Small intestine (tissue), 7 donors: ENCODE data around the gene DNAH1. TPM values are rescaled to one million over a fixed set of nuclear protein-coding genes. Genes with fewer than 3 reads are reported as not detected.

Source experiments
- DNase-seq, 2 donors: peaks; one replicate each; pipeline versions ENCODE4 v3.0.0 to v3.0.0-alpha.2; 2013
- FAIRE-seq: peaks from 2 replicates; lab custom pipeline; 2012; peaks lifted over from hg19 to GRCh38; lab: Jason Lieb, UNC
- H3K27ac ChIP-seq, 3 donors: one replicate each; pipeline ENCODE4 v1.5.1; 2013; ENCODE audit warnings: low read length in 2 of 3, mild to moderate bottlenecking in 2 of 3, control low read depth in 1 of 3, inconsistent platforms in 1 of 3, low read depth in 1 of 3, moderate library complexity in 1 of 3
- H3K27me3 ChIP-seq, 3 donors: one replicate each; pipeline ENCODE4 v1.6.1; 2013; ENCODE audit warnings: low read length in 3 of 3, inconsistent platforms in 1 of 3; ENCODE audit not compliant: control insufficient read depth in 3 of 3, insufficient read depth in 3 of 3
- H3K36me3 ChIP-seq, 3 donors: one replicate each; pipeline ENCODE4 v1.6.1; 2013; ENCODE audit warnings: low read length in 3 of 3, inconsistent platforms in 1 of 3, low read depth in 1 of 3, mild to moderate bottlenecking in 1 of 3, moderate library complexity in 1 of 3; ENCODE audit not compliant: control insufficient read depth in 3 of 3, insufficient read depth in 2 of 3
- H3K4me1 ChIP-seq, 3 donors: one replicate each; pipeline ENCODE4 v1.6.1; 2013; ENCODE audit warnings: low read length in 2 of 3, inconsistent platforms in 1 of 3, low read depth in 1 of 3, mild to moderate bottlenecking in 1 of 3, moderate library complexity in 1 of 3; ENCODE audit not compliant: control insufficient read depth in 3 of 3, insufficient read depth in 2 of 3
- H3K4me3 ChIP-seq, 3 donors: one replicate each; pipeline ENCODE4 v1.5.1; 2013; ENCODE audit warnings: low read length in 3 of 3, control low read depth in 1 of 3, inconsistent platforms in 1 of 3, low read depth in 1 of 3, mild to moderate bottlenecking in 1 of 3, moderate library complexity in 1 of 3
- H3K9me3 ChIP-seq, 2 donors: one replicate each; pipeline ENCODE4 v1.6.1; 2013; ENCODE audit warnings: low read depth in 1 of 2, low read length in 1 of 2; ENCODE audit not compliant: control insufficient read depth in 2 of 2, insufficient read depth in 1 of 2
- WGBS, 3 donors: extraction: QIAGEN DNeasy Blood & Tissue Kit; methylation state at CpG; one replicate each; pipeline ENCODE4 v1.1.7; 2013; 5-methylcytosine and 5-hydroxymethylcytosine counted together
- polyA plus RNA-seq, 4 donors: library from polyadenylated mRNA; stranded (reverse) in 3 of 4; unstranded in 1 of 4; fragments of 200-250 nt in 3 of 4; fragments of 120-200 nt in 1 of 4; gene quantifications; one replicate each; pipeline versions ENCODE4 v1.2.1 to v1.2.3, GENCODE V29; 2013
- donor health status: healthy with polysubstance abuse.
- donor health status: control.
- donor health status: control.
- donor health status: Bipolar disorder and iron deficiency.
- donor health status: healthy.

DNAH1 gene
- polyA plus RNA-seq, 4 donors = 4.3 to 22.6 (median 7.5) TPM

DNA sequence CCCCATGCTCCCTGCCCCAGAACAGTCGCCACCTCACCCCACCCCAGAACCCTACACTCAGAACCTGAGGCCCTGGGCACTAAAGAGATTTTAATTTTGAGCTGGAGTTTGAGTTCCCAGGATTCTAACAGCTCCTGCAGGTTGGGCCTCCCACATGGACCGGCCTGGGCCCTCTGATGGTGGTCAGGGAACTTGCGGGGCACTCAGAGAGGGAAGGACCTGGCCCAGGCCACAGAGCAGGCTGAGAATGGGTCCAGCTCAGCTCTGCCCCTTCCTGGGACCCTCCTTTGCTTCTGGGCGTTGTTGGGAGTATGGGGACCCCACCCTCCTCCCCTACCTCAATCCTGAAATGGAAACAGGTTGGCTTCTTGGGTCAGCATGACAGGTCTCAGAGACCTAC lies 129.9 kb downstream of the DNAH1 start:
- DNase-seq (no peak), FAIRE-seq (no peak)
- 84 to 93% (median 92%) methylated on average over 4 of the region's 4 CpGs for WGBS, 3 donors
- Histone ChIP-seq H3K27me3 (peaks cover 0 to 2% (median 0%) of the 10 kb centered on the region in 3 donors), H3K4me3 (no peak overlapping the region), H3K4me1 (peaks cover 0 to 5% (median 0%) of the 10 kb centered on the region in 3 donors), H3K27ac (no peak overlapping the region), H3K9me3 (no peaks in the 10 kb centered on the region), H3K36me3 (no peaks in the 10 kb centered on the region)

DNA sequence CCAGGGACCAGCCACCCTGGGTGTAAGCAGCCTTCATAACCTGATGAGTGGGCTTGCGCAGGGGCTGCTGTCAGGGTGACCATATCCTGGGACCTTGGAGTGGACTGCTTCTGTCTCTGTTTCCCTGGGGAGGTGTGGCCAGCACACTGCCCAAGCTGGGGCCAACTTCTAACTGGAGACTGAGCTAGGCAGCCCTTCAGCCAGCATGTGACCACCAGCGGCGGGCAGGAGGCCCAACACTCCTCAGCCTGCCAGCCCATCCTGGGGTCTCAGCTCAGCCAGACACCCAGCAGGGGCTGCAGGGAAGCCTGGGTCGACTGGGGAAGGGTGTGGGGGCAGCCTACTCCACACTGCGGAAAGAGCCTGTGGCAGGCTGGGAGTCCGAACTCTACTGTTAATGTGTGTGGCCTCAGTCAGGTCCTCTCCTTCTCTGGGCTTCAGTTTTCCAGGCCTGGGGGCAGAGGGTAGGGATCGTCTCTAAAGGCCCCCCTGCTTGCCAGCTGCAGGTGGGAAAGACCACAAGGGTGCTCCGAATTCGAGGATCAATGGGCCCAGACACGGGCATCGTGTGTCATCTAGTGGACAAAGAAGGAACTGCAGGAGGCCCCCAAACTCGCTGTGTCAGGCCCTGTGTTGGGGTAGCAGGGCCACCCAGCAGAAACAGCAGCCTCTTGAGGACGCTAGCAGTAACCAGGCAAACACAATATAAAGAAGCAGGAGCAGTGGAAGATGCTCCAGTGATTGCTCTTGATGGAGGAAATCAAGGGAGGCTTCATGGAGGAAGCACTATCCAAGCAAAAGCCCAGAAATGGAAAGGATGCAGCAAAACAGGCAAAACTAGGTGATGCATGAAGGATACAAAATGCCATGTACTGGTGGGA lies 130.8 kb downstream of the DNAH1 start:
- WGBS, 3 donors = 36 to 39% (median 38%) methylated on average over 13 of the region's 13 CpGs
- peaks cover 0 to 5% (median 0%) of the 10 kb centered on the region in 3 donors for H3K4me1 ChIP-seq
- DNase-seq = peak; percentile 54 to 69
- H3K27ac ChIP-seq = no peak overlapping the region
- H3K4me3 ChIP-seq = no peak overlapping the region
- FAIRE-seq = no peak
- no peaks in the 10 kb centered on the region for H3K9me3 ChIP-seq
- H3K27me3 ChIP-seq = peaks cover 0 to 2% (median 0%) of the 10 kb centered on the region in 3 donors
- H3K36me3 ChIP-seq = no peaks in the 10 kb centered on the region

DNA sequence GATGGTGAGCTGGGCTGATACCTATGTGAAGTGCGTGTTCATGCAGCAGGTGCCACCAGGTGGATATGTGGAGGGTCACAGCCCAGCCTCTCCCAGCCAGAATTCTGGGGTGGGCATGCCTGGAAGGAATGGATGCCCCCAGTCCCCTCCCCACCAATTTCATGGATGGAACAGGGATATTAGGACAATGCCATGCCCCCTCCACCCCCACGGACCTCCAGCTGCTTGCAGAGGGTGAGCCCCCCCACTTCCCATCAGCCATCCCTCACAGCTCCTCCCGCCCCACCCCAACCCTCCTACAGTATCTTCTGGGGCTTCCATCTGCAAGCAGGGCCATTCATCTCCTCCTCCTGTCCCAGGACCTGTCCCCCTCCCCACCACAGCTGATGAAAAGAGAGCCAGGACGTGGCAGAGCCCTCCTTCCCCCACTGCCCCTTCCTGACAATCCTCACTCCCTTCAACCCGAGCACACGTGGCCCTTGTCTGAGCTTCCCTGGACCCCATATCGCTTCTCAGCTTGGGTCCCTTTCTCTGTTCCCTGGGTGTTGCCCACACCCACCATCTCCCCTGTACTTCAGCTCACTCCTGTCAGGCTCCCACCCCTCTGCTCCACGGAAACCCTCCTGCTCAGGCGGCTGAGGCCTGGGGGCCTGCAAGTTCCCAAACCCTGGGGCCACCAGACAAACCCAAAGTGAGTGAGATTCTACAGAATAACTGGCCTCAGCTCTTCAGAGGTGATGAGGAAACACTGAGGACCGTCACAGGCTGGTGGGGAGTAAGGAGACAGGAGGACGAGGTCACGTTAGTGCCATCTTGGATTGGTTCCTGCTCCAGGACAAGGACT lies 131.6 kb downstream of the DNAH1 start:
- Histone ChIP-seq H3K27me3 (peaks cover 0 to 2% (median 0%) of the 10 kb centered on the region in 3 donors), H3K4me3 (no peak overlapping the region), H3K9me3 (no peaks in the 10 kb centered on the region), H3K36me3 (no peaks in the 10 kb centered on the region), H3K4me1 (peaks cover 0 to 8% (median 0%) of the 10 kb centered on the region in 3 donors), H3K27ac (no peak overlapping the region)
- 76 to 86% (median 77%) methylated on average over 12 of the region's 12 CpGs for WGBS, 3 donors
- DNase-seq = no peak
- no peak for FAIRE-seq

Other genes starting within 250 kb of the DNAH1 start
- 10 to 100 TPM in 1 of 4 donors, 1 to 10 TPM in 3; 2.7 to 19.4 (median 4.8) TPM for gene POC1A, start 161.9 kb upstream of the DNAH1 start, polyA plus RNA-seq
- gene ALAS1, start 118.2 kb upstream of the DNAH1 start, polyA plus RNA-seq = 10 to 100 TPM; 40.9 to 99.7 (median 65.3) TPM
- gene TLR9, start 90.7 kb upstream of the DNAH1 start, polyA plus RNA-seq = under 1 TPM in 2 of 4 donors, not detected in 2; 0.12 to 0.30 TPM
- gene TWF2, start 77.2 kb upstream of the DNAH1 start, polyA plus RNA-seq = 10 to 100 TPM; 23.1 to 54.1 (median 50.7) TPM
- gene PPM1M, start 70.6 kb upstream of the DNAH1 start, polyA plus RNA-seq = 1 to 10 TPM; 1.8 to 9.3 (median 8.3) TPM
- 10 to 100 TPM; 25.9 to 64.3 (median 36.1) TPM for gene WDR82, start 37.7 kb upstream of the DNAH1 start, polyA plus RNA-seq
- 100 to 1,000 TPM in 3 of 4 donors, 10 to 100 TPM in 1; 97.5 to 184 (median 163) TPM for gene GLYCTK, start 28.5 kb upstream of the DNAH1 start, polyA plus RNA-seq
- 10 to 100 TPM; 54.8 to 59.4 (median 58.0) TPM for gene BAP1, start 93.7 kb downstream of the DNAH1 start, polyA plus RNA-seq
- 10 to 100 TPM in 1 of 4 donors, 1 to 10 TPM in 3; 6.8 to 11.6 (median 8.8) TPM for gene PHF7, start 94.3 kb downstream of the DNAH1 start, polyA plus RNA-seq
- gene SEMA3G, start 128.8 kb downstream of the DNAH1 start, polyA plus RNA-seq = 10 to 100 TPM in 1 of 4 donors, 1 to 10 TPM in 2, under 1 TPM in 1; 0.67 to 30.4 (median 1.7) TPM
- 100 to 1,000 TPM in 1 of 4 donors, 1 to 10 TPM in 2, under 1 TPM in 1; 0.79 to 110 (median 5.9) TPM for gene TNNC1, start 137.7 kb downstream of the DNAH1 start, polyA plus RNA-seq
- gene NISCH, start 139.3 kb downstream of the DNAH1 start, polyA plus RNA-seq = 10 to 100 TPM; 25.9 to 78.1 (median 27.9) TPM
- 10 to 100 TPM in 2 of 4 donors, 1 to 10 TPM in 2; 2.0 to 72.1 (median 24.4) TPM for gene STAB1, start 179.0 kb downstream of the DNAH1 start, polyA plus RNA-seq
- 10 to 100 TPM in 3 of 4 donors, 1 to 10 TPM in 1; 4.9 to 46.9 (median 23.8) TPM for gene NT5DC2, start 217.5 kb downstream of the DNAH1 start, polyA plus RNA-seq
- gene UQCC5, start 220.3 kb downstream of the DNAH1 start, polyA plus RNA-seq = 10 to 100 TPM in 3 of 4 donors, 1 to 10 TPM in 1; 8.9 to 38.9 (median 20.3) TPM